Melanocyte of skin (primary cell): ENCODE results near the gene CHKB. TPM values are rescaled to one million over a fixed set of nuclear protein-coding genes. Genes with fewer than 3 reads are reported as not detected.

ENCODE experiments used
- total RNA-seq, 2 donors: library from RNA; depleted of rRNA; stranded (reverse); fragments of >200 nt; gene quantifications; 2 replicates each; pipeline ENCODE4 v1.2.3, GENCODE V29; 2012

The CHKB gene, protein sequence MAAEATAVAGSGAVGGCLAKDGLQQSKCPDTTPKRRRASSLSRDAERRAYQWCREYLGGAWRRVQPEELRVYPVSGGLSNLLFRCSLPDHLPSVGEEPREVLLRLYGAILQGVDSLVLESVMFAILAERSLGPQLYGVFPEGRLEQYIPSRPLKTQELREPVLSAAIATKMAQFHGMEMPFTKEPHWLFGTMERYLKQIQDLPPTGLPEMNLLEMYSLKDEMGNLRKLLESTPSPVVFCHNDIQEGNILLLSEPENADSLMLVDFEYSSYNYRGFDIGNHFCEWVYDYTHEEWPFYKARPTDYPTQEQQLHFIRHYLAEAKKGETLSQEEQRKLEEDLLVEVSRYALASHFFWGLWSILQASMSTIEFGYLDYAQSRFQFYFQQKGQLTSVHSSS
- 10 to 100 TPM; 25.0 to 41.3 TPM for total RNA-seq

DNA sequence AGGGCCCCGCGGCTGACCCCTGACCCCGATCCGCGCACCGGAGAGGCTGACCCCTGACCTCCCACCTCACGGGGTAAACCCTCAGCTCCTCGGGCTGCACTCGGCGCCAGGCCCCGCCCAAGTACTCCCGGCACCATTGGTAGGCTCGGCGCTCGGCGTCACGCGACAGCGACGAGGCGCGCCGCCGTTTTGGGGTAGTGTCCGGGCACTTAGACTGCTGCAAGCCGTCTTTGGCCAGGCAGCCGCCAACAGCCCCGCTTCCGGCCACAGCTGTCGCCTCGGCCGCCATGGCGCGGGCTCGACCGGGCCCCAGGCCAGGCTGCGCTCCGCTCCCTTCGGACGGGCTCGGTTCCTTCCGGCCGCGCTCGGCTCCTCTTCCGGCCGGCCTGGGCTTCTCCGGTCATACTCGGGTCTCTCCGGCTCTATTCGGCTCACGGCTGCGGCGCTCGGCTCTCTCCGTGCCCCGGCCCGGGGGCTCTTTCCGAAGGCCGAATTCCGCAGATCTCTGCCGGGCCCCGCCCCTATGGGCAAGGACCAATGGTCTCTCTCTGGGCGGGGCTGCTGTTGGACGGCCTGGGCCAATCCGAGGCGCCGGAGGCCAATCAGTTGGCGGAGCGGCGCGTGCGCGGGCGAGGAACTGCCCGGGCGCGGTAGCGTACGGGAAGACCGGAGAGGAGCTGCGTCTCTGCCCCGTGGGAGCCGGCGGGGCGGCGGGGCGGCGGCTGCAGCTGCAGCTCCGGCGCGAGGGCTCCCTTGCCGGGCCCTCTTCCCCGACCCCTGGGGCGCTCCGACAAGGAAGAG lies at the start of gene CHKB:
CHKB (minus strand) TSS at position 357 of the 801 bp plus-strand sequence; CDS start at position 289, 68 bp downstream.

DNA sequence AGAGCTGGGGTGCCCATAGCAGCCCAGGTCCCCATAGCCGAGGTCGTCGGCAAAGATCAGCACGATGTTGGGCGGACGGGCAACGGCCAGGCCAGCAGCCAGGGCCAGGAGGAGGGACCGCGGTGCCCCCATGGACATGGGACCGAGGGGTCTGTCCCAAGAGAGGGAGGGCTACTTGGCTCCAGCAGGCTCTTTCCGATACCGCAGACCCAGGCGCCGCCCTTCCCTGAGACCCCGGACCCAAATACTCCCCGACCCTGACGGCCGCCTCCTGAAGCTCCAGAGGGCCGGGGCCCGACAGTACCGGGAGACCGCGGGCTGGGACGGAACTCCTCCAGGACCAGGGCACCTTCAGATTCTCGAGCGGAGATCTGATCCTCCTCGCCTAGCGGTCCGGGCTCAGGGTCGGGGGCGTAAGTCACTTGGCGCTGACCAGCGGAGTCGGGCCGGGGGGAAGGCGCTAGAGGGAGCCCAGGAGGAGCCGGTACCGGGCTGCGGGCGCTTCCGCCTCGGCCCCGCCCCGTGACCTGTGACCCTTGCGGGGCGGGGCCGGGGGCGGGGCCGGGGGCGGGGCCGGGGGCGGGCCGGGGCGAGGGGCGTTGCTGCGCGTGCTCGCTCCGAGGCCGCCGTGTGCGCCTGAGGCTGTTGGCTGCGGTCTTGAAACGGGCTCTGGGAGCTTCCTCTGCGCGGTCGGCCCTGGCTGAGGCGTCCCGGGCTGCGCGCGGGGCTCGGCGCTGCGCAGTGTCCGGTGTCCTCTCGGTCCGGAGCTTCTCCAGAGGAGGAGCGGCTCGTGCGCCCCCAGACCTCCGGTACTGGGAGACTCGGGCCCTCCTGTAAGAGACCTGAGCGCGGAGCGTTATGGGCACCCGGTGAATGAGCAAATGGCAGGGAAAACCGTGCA lies 45.2 kb upstream of the CHKB start, which contains the start of gene ARSA:
ARSA (minus strand) TSS at position 511 of the 901 bp plus-strand sequence; CDS start at position 138, 373 bp downstream.

DNA sequence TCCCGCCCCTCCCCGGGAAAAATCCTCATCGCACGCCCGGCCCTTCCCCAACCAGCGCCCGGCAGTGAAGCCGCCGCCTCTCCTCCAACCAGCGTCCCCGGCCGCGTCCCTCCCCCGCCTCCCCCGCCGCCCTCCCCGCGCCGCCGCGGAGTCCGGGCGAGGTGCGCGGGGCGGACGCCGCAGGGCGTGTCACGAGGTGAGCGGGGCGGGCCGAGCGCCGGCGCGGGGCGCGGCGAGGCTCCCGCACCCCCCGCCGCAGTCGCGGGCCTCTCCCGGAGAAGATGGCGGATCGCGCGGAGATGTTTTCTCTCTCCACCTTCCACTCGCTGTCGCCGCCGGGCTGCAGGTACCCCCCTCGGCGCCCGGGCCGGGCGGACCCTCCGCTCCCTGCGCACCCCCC lies 17.9 kb upstream of the CHKB start, which contains the start of gene MAPK8IP2:
MAPK8IP2 (plus strand) TSS at position 256 of the 400 bp plus-strand sequence; CDS start at position 282, 26 bp downstream.

DNA sequence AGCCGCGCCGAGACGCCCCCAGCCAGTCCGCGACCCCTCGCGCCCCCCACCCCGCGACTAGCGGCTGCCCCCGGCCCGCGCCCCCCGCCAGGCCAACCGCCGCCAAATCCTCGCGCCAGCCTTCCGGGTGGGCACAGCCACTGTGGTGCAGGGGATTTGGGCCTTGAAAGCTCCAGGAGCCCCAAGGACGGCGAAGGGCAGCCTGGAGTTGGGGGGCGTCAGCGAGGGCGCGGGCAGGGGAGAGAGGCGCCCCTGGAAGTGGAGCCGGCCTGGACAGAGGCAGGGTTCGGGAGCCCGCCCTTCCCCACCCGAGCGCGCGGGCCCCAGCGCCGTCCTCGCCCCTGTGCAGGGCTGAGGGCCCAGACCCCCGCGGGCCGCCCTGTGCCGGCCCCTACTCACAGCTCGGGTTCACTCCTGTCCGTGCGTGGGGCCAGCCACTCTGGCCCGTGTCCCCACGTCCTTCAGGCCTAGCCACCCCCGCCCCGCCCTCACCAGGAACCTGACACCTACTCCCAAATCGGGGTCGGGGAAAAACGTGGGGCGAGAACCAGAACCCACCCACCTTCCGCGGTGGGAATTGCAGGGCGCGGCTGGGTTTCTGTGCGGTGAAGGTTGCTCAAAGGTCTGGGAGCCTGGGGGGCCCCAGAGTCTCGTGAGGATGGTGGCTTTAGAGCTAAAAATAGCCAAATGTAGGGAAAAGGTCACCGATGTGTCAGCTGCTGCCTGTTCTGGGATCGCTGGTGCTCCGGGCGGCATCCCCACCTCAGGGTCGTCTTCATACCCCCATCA lies 4.5 kb downstream of the CHKB start, which contains the start of gene CPT1B:
CPT1B (minus strand) TSS at position 441 of the 789 bp plus-strand sequence. CDS start 512 bp downstream, outside the sequence.

DNA sequence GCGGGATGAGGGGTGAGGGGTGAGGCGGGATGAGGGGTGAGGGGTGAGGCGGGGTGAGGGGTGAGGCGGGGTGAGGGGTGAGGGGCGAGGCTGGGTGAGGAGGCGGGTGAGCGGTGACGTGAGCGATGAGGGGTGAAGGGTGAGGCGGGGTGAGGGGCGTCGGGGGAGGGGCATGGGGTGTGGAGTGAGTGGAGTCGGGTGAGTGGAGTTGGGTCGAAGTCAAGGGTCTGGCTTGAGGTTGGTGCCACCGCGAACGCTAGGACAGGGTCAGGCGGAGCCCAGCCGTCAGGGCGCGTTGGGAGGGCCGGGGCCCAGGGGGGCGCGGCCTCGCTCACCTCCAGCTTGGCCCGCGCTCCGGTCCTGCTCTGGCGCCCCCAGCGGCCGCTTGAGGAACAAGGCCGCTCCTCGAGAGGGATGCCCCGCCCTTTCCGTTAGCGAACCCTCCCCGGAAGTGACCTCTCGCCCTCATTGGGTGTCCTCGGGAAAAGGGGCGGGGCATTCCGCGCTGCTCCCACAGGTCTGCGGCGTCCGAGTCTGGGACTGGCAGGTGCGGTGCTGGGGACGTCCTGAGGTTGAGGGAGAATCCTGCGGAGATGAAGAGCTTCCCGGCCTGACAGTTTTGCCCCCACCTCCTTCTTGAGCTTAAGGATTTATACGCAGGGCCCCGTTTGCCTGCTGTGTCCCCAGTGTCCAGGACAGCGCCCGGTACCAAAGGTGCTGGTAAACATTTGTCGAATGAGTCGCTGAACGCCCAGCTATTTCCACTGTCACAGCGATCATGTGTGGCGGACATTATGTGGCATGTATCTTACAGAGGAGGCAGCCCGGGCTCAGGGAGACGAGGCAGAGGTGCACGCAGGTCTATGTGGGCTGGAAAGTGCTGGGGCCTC lies 19.9 kb downstream of the CHKB start, which contains the start of gene SYCE3:
SYCE3 (minus strand) TSS at position 397 of the 890 bp plus-strand sequence. CDS start 6,514 bp downstream, outside the sequence.

DNA sequence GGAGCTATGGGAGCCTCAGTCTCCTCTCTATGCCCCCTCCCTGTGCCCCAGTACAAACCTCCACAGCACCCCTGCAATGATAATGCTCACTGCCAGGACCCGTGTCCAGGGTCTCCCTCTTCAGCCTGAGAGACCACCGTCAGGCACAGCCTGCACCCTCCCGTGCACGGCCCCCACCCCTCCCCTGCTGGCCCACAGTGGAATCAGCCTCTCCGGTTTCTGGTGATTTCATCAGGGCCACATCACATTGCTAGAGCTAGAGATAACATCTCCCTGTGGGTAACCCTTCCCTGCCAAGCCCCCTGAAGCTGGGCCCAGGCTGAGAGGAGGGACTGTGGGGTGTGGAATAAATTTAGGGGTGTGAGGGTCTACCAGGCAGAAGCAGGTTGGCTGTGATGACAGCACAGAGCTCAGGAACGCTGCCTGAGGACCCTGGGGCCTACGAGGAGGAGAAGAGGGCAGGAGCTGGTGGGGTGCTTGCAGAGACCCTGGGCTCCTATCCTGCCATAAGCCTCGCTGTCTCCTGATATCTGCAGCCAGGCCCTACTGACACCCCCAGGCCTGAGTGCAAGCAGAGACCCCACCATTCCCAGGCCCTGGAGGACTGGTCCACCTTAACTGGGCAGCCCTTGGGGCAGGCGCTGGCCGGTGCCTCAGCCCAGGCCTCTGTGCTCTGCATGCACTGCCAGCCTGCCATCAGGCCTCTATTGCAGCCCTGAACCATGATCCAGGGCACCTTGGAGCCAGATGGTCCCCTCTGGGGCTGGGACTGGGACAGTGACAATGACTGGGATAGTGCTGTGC lies 36.9 kb downstream of the CHKB start, which contains the start of gene KLHDC7B:
KLHDC7B (plus strand) TSS at position 378 of the 804 bp plus-strand sequence; CDS start at position 723, 345 bp downstream.

DNA sequence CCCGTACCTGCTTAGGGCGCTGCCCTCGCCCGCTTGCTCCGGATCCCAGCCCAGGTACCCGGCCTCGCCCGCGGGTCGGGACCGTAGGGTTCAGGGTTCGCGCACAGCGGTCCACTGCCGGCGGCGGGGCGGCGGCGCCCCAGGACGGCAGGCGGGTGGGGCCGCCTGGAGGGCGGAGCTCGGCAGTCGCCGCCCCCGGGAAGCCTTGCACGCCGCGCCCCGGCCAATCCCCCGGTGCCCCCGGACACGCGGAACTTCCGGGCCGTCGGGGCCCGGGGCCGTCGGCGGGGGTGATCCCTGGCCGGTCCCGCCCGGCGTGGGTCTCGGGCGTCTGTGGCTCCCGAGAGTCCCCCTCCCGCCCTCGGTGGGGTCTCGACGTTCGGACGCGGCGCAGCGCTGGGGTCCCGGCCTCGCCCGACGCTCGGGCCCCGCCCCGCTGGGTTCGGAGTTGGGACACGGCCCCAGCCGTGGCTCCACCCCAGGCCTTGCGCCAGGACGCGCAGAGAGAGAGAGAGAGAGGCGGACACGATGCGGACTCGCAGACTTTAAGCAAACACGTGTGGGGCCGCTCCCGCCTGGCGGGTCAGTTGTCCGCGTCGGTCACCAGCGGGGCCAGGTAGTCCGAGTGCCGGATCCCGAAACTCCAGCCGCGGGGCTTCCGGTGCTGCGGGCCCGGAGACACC lies 52.6 kb downstream of the CHKB start, which contains the start of gene TYMP:
TYMP (minus strand) TSS at position 116 of the 683 bp plus-strand sequence. CDS start 303 bp downstream, outside the sequence.

Other genes with a start within 250 kb of the CHKB start
- gene PPP6R2, start 239.5 kb downstream of the CHKB start, total RNA-seq = 10 to 100 TPM; 40.0 to 53.3 TPM
- gene SBF1, start 107.8 kb downstream of the CHKB start, total RNA-seq = 10 to 100 TPM; 61.9 to 68.5 TPM
- 1 to 10 TPM in 1 of 2 donors, under 1 TPM in 1; 0.33 to 1.0 TPM for gene ADM2, start 101.3 kb downstream of the CHKB start, total RNA-seq
- gene MIOX, start 96.0 kb downstream of the CHKB start, total RNA-seq = not detected
- 10 to 100 TPM; 49.6 to 69.9 TPM for gene LMF2, start 75.1 kb downstream of the CHKB start, total RNA-seq
- gene NCAPH2, start 74.6 kb downstream of the CHKB start, total RNA-seq = 10 to 100 TPM; 35.8 to 56.6 TPM
- gene SCO2, start 57.3 kb downstream of the CHKB start, total RNA-seq = 1 to 10 TPM; 5.2 to 6.3 TPM
- 100 to 1,000 TPM; 295 to 352 TPM for gene TYMP, start 52.8 kb downstream of the CHKB start, total RNA-seq
- under 1 TPM in 1 of 2 donors, not detected in 1; under 0.01 TPM for gene KLHDC7B, start 37.0 kb downstream of the CHKB start, total RNA-seq
- gene SYCE3, start 19.9 kb downstream of the CHKB start, total RNA-seq = not detected
- 10 to 100 TPM in 1 of 2 donors, 1 to 10 TPM in 1; 7.7 to 15.5 TPM for gene CPT1B, start 4.4 kb downstream of the CHKB start, total RNA-seq
- 1 to 10 TPM; 7.7 to 9.6 TPM for gene MAPK8IP2, start 17.9 kb upstream of the CHKB start, total RNA-seq
- 10 to 100 TPM; 22.3 to 37.5 TPM for gene ARSA, start 45.3 kb upstream of the CHKB start, total RNA-seq
- 1 to 10 TPM; 2.8 to 4.7 TPM for gene SHANK3, start 90.0 kb upstream of the CHKB start, total RNA-seq
- not detected for gene ACR, start 155.4 kb upstream of the CHKB start, total RNA-seq
- 1 to 10 TPM; 4.5 to 7.7 TPM for gene RABL2B, start 200.8 kb upstream of the CHKB start, total RNA-seq